GM18505 (cell line): ENCODE data around the gene PLD1.

Source experiments
- ATAC-seq: cut with Tn5 transposase; IDR thresholded peaks from one replicate; pipeline ENCODE4 v1.9.1; 2021; ENCODE audit not compliant: unreplicated experiment
- POLR2A ChIP-seq: IDR thresholded peaks from 4 replicates; pipeline ENCODE4 v1.6.1; 2011; ENCODE audit warnings: borderline replicate concordance; ENCODE audit not compliant: insufficient read depth, insufficient read length; ENCODE audit errors: extremely low read depth

Gene PLD1

GRCh38 chr3:171803044-171803443, 7.2 kb downstream of the PLD1 start:
- ATAC-seq = no peak
- no peak for TF ChIP-seq POLR2A

GRCh38 chr3:171802590-171802956, 7.7 kb downstream of the PLD1 start:
- no peak for ATAC-seq
- TF ChIP-seq POLR2A = no peak

GRCh38 chr3:171801738-171802589, 8.3 kb downstream of the PLD1 start:
- no peak for TF ChIP-seq POLR2A
- ATAC-seq = no peak

GRCh38 chr3:171799501-171799900, 10.8 kb downstream of the PLD1 start:
- no peak for TF ChIP-seq POLR2A
- no peak for ATAC-seq

- no peak for TF ChIP-seq POLR2A
- no peak for ATAC-seq
Observed at GRCh38 chr3:171797873-171798272, 12.4 kb downstream of the PLD1 start.

GRCh38 chr3:171797265-171797679, 13.0 kb downstream of the PLD1 start:
- no peak for ATAC-seq
- TF ChIP-seq POLR2A = no peak

- no peak for ATAC-seq
- TF ChIP-seq POLR2A = no peak
Observed at GRCh38 chr3:171796625-171797264, 13.5 kb downstream of the PLD1 start.

GRCh38 chr3:171792531-171792930, 17.8 kb downstream of the PLD1 start:
- TF ChIP-seq POLR2A = no peak
- ATAC-seq = no peak

- no peak for ATAC-seq
- TF ChIP-seq POLR2A = no peak
Observed at GRCh38 chr3:171791692-171792076, 18.6 kb downstream of the PLD1 start.

- no peak for TF ChIP-seq POLR2A
Observed at GRCh38 chr3:171790898-171791691, 19.2 kb downstream of the PLD1 start.

GRCh38 chr3:171790574-171790897, 19.7 kb downstream of the PLD1 start:
- no peak for ATAC-seq
- no peak for TF ChIP-seq POLR2A

More at GRCh38 chr3:171790898-171791691, 19.2 kb downstream of the PLD1 start:
- ATAC-seq = no peak

GRCh38 chr3:171789759-171790505, 20.4 kb downstream of the PLD1 start:
- ATAC-seq = no peak
- TF ChIP-seq POLR2A = no peak
